ENCODE results near the gene TEX44.

The TEX44 gene

GRCh38 chr2:231634412-231634811 is 41.7 kb downstream of the TEX44 start:
- Histone ChIP-seq H3K27me3 (ENCODE audit: control insufficient read depth, low read length) (no peaks in the 10 kb centered on the region), H3K9me2 (replicated peaks; ENCODE audit: control insufficient read depth, low read length) (no peaks in the 10 kb centered on the region), H3F3A (ENCODE audit: control insufficient read depth, insufficient read depth) (peaks cover 6% of the 10 kb centered on the region), H3K27ac (ENCODE audit: low read depth, low read length) (no peak overlapping the region), H3K79me2 (ENCODE audit: control insufficient read depth, low read length) (no peaks in the 10 kb centered on the region), H3K9me3 (ENCODE audit: control insufficient read depth, insufficient read depth, low read length) (no peaks in the 10 kb centered on the region), H3K4me3 (ENCODE audit: low read length) (no peak overlapping the region), H3K36me3 (ENCODE audit: control insufficient read depth, low read length) (no peaks in the 10 kb centered on the region), H3K4me2 (ENCODE audit: low read length) (no peak overlapping the region), H3K4me1 (ENCODE audit: control insufficient read depth, low read length) (peaks cover under 1% of the 10 kb centered on the region; the same call in 1 of the 2 replicates), H4K20me1 (ENCODE audit: control insufficient read depth, insufficient read depth, low read depth, low read length) (no peaks in the 10 kb centered on the region)
- TF ChIP-seq CTCF (IDR thresholded peaks at IDR 0.05; ENCODE audit: low read depth, low read length, poor library complexity, severe bottlenecking): no peak
- TF ChIP-seq EZH2phosphoT487 (IDR thresholded peaks at IDR 0.05; ENCODE audit: borderline replicate concordance, low read length): no peak

- H4K20me1 ChIP-seq (ENCODE audit: control insufficient read depth, insufficient read depth, low read depth, low read length): no peaks in the 10 kb centered on the region
- H3K4me3 ChIP-seq (ENCODE audit: low read length): no peak overlapping the region
- H3K27me3 ChIP-seq (ENCODE audit: control insufficient read depth, low read length): no peaks in the 10 kb centered on the region
- no peaks in the 10 kb centered on the region for H3K9me2 ChIP-seq (replicated peaks; ENCODE audit: control insufficient read depth, low read length)
- no peak for TF ChIP-seq CTCF (IDR thresholded peaks at IDR 0.05; ENCODE audit: low read depth, low read length, poor library complexity, severe bottlenecking)
- TF ChIP-seq EZH2phosphoT487 (IDR thresholded peaks at IDR 0.05; ENCODE audit: borderline replicate concordance, low read length): no peak
- H3K4me1 ChIP-seq (ENCODE audit: control insufficient read depth, low read length): peaks cover under 1% of the 10 kb centered on the region; the same call in 1 of the 2 replicates
- peaks cover 6% of the 10 kb centered on the region for H3F3A ChIP-seq (ENCODE audit: control insufficient read depth, insufficient read depth)
- H3K79me2 ChIP-seq (ENCODE audit: control insufficient read depth, low read length): no peaks in the 10 kb centered on the region
- H3K4me2 ChIP-seq (ENCODE audit: low read length): no peak overlapping the region
- H3K36me3 ChIP-seq (ENCODE audit: control insufficient read depth, low read length): no peaks in the 10 kb centered on the region
- H3K9me3 ChIP-seq (ENCODE audit: control insufficient read depth, insufficient read depth, low read length): no peaks in the 10 kb centered on the region
- H3K27ac ChIP-seq (ENCODE audit: low read depth, low read length): no peak overlapping the region
Observed at GRCh38 chr2:231634951-231635875, 42.5 kb downstream of the TEX44 start.

GRCh38 chr2:231640241-231640640 is 47.6 kb downstream of the TEX44 start:
- H3K79me2 ChIP-seq (ENCODE audit: control insufficient read depth, low read length): no peaks in the 10 kb centered on the region
- H3K27ac ChIP-seq (ENCODE audit: low read depth, low read length): no peak overlapping the region
- peaks cover 23% of the 10 kb centered on the region for H3F3A ChIP-seq (ENCODE audit: control insufficient read depth, insufficient read depth)
- H3K4me1 ChIP-seq (ENCODE audit: control insufficient read depth, low read length): peaks cover 47% of the 10 kb centered on the region
- no peak overlapping the region for H3K4me2 ChIP-seq (ENCODE audit: low read length)
- H3K27me3 ChIP-seq (ENCODE audit: control insufficient read depth, low read length): no peaks in the 10 kb centered on the region
- no peak for TF ChIP-seq EZH2phosphoT487 (IDR thresholded peaks at IDR 0.05; ENCODE audit: borderline replicate concordance, low read length)
- no peak for TF ChIP-seq CTCF (IDR thresholded peaks at IDR 0.05; ENCODE audit: low read depth, low read length, poor library complexity, severe bottlenecking)
- H3K4me3 ChIP-seq (ENCODE audit: low read length): no peak overlapping the region
- no peaks in the 10 kb centered on the region for H3K9me3 ChIP-seq (ENCODE audit: control insufficient read depth, insufficient read depth, low read length)
- no peaks in the 10 kb centered on the region for H4K20me1 ChIP-seq (ENCODE audit: control insufficient read depth, insufficient read depth, low read depth, low read length)
- no peaks in the 10 kb centered on the region for H3K36me3 ChIP-seq (ENCODE audit: control insufficient read depth, low read length)
- no peaks in the 10 kb centered on the region for H3K9me2 ChIP-seq (replicated peaks; ENCODE audit: control insufficient read depth, low read length)
